GM10248 (cell line): Measurements from ENCODE around the gene EDC3.

Source experiments
- CTCF ChIA-PET: fragments of 300-600 bp; sonication (Branson Sonifier 250); formaldehyde crosslinking; extraction: SDS; loops from one replicate; lab custom pipeline; 2021; ENCODE audit warnings: antibody characterized with exemption; lab: Yijun Ruan, JAX
- POLR2A ChIA-PET: fragments of 350-650 bp; sonication (Branson Sonifier 250); formaldehyde crosslinking; extraction: SDS; loops from one replicate; lab custom pipeline; 2020; ENCODE audit warnings: antibody characterized with exemption; lab: Yijun Ruan, JAX
- DNase-seq: peaks from one replicate; pipeline ENCODE4 v3.0.0; 2012; ENCODE audit errors: extremely low spot score
- TF ChIP-seq, protein P1 (sequence below): IDR thresholded peaks from 2 replicates; pipeline ENCODE4 v1.5.1; 2012; ENCODE audit warnings: mild to moderate bottlenecking, low read depth; ENCODE audit errors: extremely low read depth, missing control alignments, control extremely low read depth

The EDC3 gene

GRCh38 chr15:74613953-74614743 is 81.7 kb downstream of the EDC3 start:
- CTCF ChIA-PET = interaction anchor here (0.9 to 36.2 kb wide), 12 partner anchors 11 to 287 kb away, joined by 3 to 690 read pairs (median 4); partner anchors contain the start of gene CSK
- POLR2A ChIA-PET = interaction anchor here (0.6 to 1.3 kb wide), 4 partner anchors 16 to 79 kb away, joined by 3 to 5 read pairs (median 3); no protein-coding TSS in a partner anchor
- TF ChIP-seq, protein P1, sequence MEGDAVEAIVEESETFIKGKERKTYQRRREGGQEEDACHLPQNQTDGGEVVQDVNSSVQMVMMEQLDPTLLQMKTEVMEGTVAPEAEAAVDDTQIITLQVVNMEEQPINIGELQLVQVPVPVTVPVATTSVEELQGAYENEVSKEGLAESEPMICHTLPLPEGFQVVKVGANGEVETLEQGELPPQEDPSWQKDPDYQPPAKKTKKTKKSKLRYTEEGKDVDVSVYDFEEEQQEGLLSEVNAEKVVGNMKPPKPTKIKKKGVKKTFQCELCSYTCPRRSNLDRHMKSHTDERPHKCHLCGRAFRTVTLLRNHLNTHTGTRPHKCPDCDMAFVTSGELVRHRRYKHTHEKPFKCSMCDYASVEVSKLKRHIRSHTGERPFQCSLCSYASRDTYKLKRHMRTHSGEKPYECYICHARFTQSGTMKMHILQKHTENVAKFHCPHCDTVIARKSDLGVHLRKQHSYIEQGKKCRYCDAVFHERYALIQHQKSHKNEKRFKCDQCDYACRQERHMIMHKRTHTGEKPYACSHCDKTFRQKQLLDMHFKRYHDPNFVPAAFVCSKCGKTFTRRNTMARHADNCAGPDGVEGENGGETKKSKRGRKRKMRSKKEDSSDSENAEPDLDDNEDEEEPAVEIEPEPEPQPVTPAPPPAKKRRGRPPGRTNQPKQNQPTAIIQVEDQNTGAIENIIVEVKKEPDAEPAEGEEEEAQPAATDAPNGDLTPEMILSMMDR = no peak
- no peak for DNase-seq

DNA sequence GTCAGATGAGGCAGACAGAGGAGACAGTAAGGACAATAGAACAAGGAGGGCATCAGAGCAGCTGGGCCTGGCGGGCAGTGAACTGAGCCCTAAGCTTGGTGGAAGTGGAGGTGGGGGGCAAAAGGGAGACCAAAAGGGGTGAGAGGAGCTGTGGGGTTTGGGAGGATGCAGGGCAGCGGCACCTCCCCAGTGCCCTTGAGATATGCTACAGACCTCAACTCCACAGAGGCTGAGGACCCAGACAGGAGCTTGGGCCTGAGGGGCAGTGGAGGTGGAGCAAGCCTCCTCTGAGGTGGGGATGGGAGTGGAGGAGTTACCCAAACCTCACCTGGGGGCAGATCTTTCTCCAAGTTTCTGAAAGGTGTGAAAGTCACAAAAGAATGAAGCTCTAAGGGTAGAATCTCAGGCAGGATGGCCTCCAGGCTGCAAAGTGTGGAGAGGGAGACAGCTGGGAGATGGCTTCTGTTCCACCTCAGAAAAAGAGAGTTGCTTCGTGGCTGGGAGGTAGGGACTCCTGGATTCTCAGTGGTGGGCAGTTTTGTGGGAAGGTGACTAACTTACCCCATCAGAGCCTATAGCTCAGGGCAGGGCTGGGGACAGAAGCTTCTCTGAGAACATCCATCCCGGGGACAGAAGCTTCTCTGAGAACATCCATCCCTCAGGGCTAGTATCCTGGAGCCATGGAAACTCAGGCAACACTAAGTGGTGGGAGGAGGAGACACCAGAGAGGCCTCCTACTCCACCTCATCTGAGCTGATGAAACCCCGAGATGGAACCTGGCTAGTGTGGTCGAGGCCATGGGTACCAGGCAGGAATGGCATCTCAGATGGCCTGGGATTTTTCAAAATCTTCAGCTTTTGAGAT is 82.5 kb downstream of the EDC3 start:
- ChIA-PET POLR2A (interaction anchor here (0.6 to 1.3 kb wide), 2 partner anchors 15 to 78 kb away, joined by 3 to 5 read pairs; no protein-coding TSS in a partner anchor), CTCF (interaction anchor here (0.9 to 36.2 kb wide), 13 partner anchors 9 to 288 kb away, joined by 3 to 690 read pairs (median 5); partner anchors contain the start of gene CSK)
- TF ChIP-seq, protein P1 = no peak
- no peak for DNase-seq

DNA sequence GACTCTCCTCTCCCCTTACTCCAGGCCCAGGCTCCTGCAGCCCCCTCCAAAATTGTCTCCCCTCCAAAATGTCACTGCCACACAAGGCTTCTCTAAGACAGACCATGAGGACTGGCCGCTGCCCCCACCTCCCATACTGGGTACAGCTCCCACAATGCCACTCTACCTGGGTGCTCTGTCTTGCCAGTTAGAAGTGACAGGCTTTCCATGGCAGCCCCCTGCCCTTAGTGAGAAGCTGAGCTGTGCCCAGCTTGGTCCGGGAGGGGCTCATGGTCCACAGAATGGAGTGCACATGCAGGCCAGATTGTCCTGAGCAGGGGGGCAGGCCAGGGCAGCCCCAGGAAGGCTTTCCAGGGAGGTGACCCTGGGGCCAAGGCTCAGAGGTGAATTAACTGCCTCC is 83.1 kb downstream of the EDC3 start:
- POLR2A ChIA-PET = interaction anchor here (0.7 to 1.3 kb wide), 3 partner anchors 12 to 67 kb away, joined by 3 to 6 read pairs (median 5); no protein-coding TSS in a partner anchor
- DNase-seq = no peak
- CTCF ChIA-PET = interaction anchor here (1.3 to 36.2 kb wide), 8 partner anchors 9 to 288 kb away, joined by 4 to 690 read pairs (median 6); partner anchors contain the start of gene CSK
- TF ChIP-seq, protein P1 = no peak

DNA sequence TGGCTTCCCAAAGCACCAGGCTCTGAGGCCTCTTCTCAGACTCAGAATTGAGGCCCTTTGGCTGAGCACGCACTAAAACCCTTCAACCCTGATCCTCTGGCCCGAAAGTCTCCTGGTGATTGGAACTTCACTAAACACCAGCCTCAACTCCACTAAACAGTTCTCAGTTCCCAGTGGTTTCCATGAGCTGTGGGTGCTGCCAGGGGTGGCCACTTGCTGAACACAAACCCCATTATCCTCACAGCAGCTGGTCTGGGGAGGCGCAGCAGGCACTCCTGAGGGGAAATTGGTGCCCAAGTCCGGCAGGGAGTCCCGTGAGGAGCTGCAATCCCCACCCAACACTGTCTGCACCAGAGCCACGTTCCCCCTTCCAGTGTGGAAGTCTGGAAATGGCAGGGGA is 84.0 kb downstream of the EDC3 start:
- TF ChIP-seq, protein P1 = no peak
- ChIA-PET CTCF (interaction anchor here (0.9 to 36.2 kb wide), 6 partner anchors 9 to 164 kb away, joined by 3 to 690 read pairs (median 4); partner anchors contain the start of gene CSK), POLR2A (interaction anchor here (0.9 kb wide), 1 partner anchor 11 kb away, joined by 6 read pairs; no protein-coding TSS in a partner anchor)
- no peak for DNase-seq

- no peak for DNase-seq
- POLR2A ChIA-PET = interaction anchor here (0.5 to 1.0 kb wide), 3 partner anchors 13 to 503 kb away, joined by 3 to 5 read pairs (median 4); no protein-coding TSS in a partner anchor
- TF ChIP-seq, protein P1 = no peak
- CTCF ChIA-PET = interaction anchor here (0.9 to 36.2 kb wide), 6 partner anchors 9 to 165 kb away, joined by 3 to 690 read pairs (median 4); partner anchors contain the start of gene CSK
These were observed 84.5 kb downstream of the EDC3 start for GRCh38 chr15:74611341-74611740.
